SK-N-SH treated with all-trans-retinoic acid at 6 μM for 48 hours (cell line): ENCODE data around the gene PTPRG.

Source experiments
- ATAC-seq: fragments of 200-7000 bp; cut with Tn5 transposase; 3 replicates; pipeline ENCODE4 v1.9.1; 2020; ENCODE audit warnings: mild to moderate bottlenecking, moderate library complexity
- ARNTL ChIP-seq: fragments of 450-650 bp; formaldehyde crosslinking; IDR thresholded peaks from 2 replicates; pipeline ENCODE4 v1.5.0; 2020; ENCODE audit warnings: low read depth, mild to moderate bottlenecking, moderate library complexity, borderline replicate concordance
- BACH2 ChIP-seq: fragments of 250-450 bp; sonication (Bioruptor Pico); IDR thresholded peaks from 2 replicates; pipeline ENCODE4 v1.9.0; 2021; ENCODE audit warnings: mild to moderate bottlenecking, borderline replicate concordance
- CSDC2 ChIP-seq: fragments of 250-450 bp; sonication (Bioruptor Pico); IDR thresholded peaks from 2 replicates; pipeline ENCODE4 v1.5.0; 2020; ENCODE audit warnings: mild to moderate bottlenecking, moderate library complexity
- ESRRG ChIP-seq: fragments of 250-450 bp; sonication (Bioruptor Pico); IDR thresholded peaks from 2 replicates; pipeline ENCODE4 v1.6.1; 2021; ENCODE audit warnings: mild to moderate bottlenecking
- GLIS3 ChIP-seq: fragments of 250-450 bp; sonication (Bioruptor Pico); IDR thresholded peaks from 2 replicates; pipeline ENCODE4 v1.5.0; 2020; ENCODE audit warnings: mild to moderate bottlenecking, moderate library complexity
- ISL1 ChIP-seq: fragments of 250-450 bp; sonication (Bioruptor Pico); IDR thresholded peaks from 2 replicates; pipeline ENCODE4 v2.1.2; 2022; ENCODE audit warnings: mild to moderate bottlenecking, moderate library complexity
- OSR1 ChIP-seq: fragments of 250-450 bp; sonication (Bioruptor Pico); IDR thresholded peaks from 2 replicates; pipeline ENCODE4 v1.8.0; 2022; ENCODE audit warnings: moderate library complexity, mild to moderate bottlenecking, inconsistent platforms
- RARB ChIP-seq: fragments of 250-450 bp; sonication (Bioruptor Pico); IDR thresholded peaks from 2 replicates; pipeline ENCODE4 v1.8.0; 2021; ENCODE audit warnings: mild to moderate bottlenecking, moderate library complexity
- SNAI2 ChIP-seq: fragments of 250-450 bp; sonication (Bioruptor Pico); IDR thresholded peaks from 2 replicates; pipeline ENCODE4 v1.5.0; 2020; ENCODE audit warnings: mild to moderate bottlenecking, moderate library complexity
- TCF4 ChIP-seq: fragments of 250-450 bp; sonication (Bioruptor Pico); IDR thresholded peaks from 2 replicates; pipeline ENCODE4 v1.8.0; 2021; ENCODE audit warnings: mild to moderate bottlenecking, moderate library complexity, borderline replicate concordance
- TOX ChIP-seq: fragments of 250-450 bp; sonication (Bioruptor Pico); IDR thresholded peaks from 2 replicates; pipeline ENCODE4 v1.8.0; 2021; ENCODE audit warnings: mild to moderate bottlenecking, moderate library complexity, borderline replicate concordance
- ZC3H10 ChIP-seq: fragments of 250-450 bp; sonication (Bioruptor Pico); IDR thresholded peaks from 2 replicates; pipeline ENCODE4 v1.5.1; 2021; ENCODE audit warnings: mild to moderate bottlenecking, moderate library complexity
- ZFP3 ChIP-seq: fragments of 250-450 bp; sonication (Bioruptor Pico); IDR thresholded peaks from 2 replicates; pipeline ENCODE4 v1.5.0; 2020; ENCODE audit warnings: mild to moderate bottlenecking, moderate library complexity
- ZFP30 ChIP-seq: fragments of 450-650 bp; formaldehyde crosslinking; IDR thresholded peaks from 2 replicates; pipeline ENCODE4 v1.5.0; 2022; ENCODE audit warnings: mild to moderate bottlenecking, moderate library complexity
- ZNF565 ChIP-seq: fragments of 450-650 bp; formaldehyde crosslinking; conservative IDR thresholded peaks from 2 replicates; pipeline ENCODE4 v1.5.0; 2020; ENCODE audit warnings: low read depth, mild to moderate bottlenecking, moderate library complexity
- ZNF70 ChIP-seq: fragments of 450-650 bp; formaldehyde crosslinking; IDR thresholded peaks from 2 replicates; pipeline ENCODE4 v1.5.0; 2020; ENCODE audit warnings: mild to moderate bottlenecking, moderate library complexity
- ZNF8 ChIP-seq: fragments of 450-650 bp; formaldehyde crosslinking; IDR thresholded peaks from 2 replicates; pipeline ENCODE4 v1.5.0; 2020; ENCODE audit warnings: mild to moderate bottlenecking, moderate library complexity
- TF ChIP-seq, protein P1 (sequence below): fragments of 250-450 bp; sonication (Bioruptor Pico); IDR thresholded peaks from 2 replicates; pipeline ENCODE4 v1.5.1; 2020; ENCODE audit warnings: low read depth, mild to moderate bottlenecking, moderate library complexity
- TF ChIP-seq, protein P2 (sequence below): fragments of 250-450 bp; sonication (Bioruptor Pico); IDR thresholded peaks from 2 replicates; pipeline ENCODE4 v1.8.0; 2020; ENCODE audit warnings: mild to moderate bottlenecking, moderate library complexity, borderline replicate concordance
- TF ChIP-seq, protein P3 (sequence below): fragments of 250-450 bp; sonication (Bioruptor Pico); IDR thresholded peaks from 2 replicates; pipeline ENCODE4 v1.5.1; 2021; ENCODE audit warnings: mild to moderate bottlenecking, moderate library complexity
- TF ChIP-seq, protein P4 (sequence below): fragments of 250-450 bp; sonication (Bioruptor Pico); IDR thresholded peaks from 2 replicates; pipeline ENCODE4 v1.8.0; 2021; ENCODE audit warnings: low read depth, mild to moderate bottlenecking, moderate library complexity, borderline replicate concordance
- TF ChIP-seq, protein P5 (sequence below): fragments of 250-450 bp; sonication (Bioruptor Pico); IDR thresholded peaks from 2 replicates; pipeline ENCODE4 v1.5.0; 2020; ENCODE audit warnings: mild to moderate bottlenecking, moderate library complexity

Gene PTPRG

DNA sequence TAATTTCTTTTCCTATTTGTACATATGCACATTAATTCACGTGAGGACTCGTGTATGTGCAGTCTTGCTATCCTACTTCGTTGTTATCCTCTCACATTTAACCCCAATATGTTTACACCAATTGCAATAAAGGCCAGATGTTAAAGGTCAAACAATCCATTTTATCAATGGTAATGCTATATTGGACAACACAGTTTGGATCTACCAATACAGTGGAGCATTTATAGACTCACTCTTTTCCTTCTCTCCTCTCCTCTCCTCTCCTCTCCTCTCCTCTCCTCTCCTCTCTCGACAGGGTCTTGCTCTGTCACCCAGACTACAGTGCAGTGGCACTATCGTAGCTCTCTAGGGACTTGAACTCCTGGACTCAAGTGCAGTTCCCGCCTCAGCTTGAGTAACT lies 324.0 kb downstream of the PTPRG start (continued):
- TF ChIP-seq ZFP30 (no peak), RARB (no peak), BACH2 (CRISPR knock-in tag) (no peak), CSDC2 (CRISPR knock-in tag) (no peak), ZFP3 (CRISPR knock-in tag) (no peak), ZNF70 (no peak), TCF4 (CRISPR knock-in tag) (no peak)
- TF ChIP-seq, protein P1, sequence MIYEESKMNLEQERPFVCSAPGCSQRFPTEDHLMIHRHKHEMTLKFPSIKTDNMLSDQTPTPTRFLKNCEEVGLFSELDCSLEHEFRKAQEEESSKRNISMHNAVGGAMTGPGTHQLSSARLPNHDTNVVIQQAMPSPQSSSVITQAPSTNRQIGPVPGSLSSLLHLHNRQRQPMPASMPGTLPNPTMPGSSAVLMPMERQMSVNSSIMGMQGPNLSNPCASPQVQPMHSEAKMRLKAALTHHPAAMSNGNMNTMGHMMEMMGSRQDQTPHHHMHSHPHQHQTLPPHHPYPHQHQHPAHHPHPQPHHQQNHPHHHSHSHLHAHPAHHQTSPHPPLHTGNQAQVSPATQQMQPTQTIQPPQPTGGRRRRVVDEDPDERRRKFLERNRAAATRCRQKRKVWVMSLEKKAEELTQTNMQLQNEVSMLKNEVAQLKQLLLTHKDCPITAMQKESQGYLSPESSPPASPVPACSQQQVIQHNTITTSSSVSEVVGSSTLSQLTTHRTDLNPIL (CRISPR knock-in tag): no peak

DNA sequence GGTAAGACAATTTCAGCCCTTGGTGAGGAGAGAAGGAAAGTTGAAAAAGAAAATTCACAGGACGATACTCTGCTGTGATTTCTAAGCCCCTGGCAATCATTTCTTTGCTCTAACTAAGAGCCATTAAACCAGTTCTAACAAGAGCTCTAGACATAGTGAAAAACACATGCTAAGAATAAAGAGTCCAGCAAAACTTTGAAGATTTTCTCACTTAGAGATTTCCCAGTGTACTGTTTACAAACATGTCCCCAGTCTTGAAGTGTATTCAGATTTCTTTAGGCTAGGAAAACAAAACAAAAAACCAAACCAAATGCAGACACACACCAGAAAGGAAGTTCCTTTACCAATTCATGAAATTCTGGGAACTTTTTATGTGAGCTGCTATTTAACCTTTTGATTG lies 325.8 kb downstream of the PTPRG start:
- TF ChIP-seq RARB (no peak), GLIS3 (no peak), BACH2 (CRISPR knock-in tag) (no peak), TCF4 (CRISPR knock-in tag) (no peak), ZC3H10 (CRISPR knock-in tag) (no peak), TOX (CRISPR knock-in tag) (no peak), ZNF70 (no peak), ZFP30 (no peak), ZNF565 (CRISPR knock-in tag) (no peak)
- TF ChIP-seq, protein P2, sequence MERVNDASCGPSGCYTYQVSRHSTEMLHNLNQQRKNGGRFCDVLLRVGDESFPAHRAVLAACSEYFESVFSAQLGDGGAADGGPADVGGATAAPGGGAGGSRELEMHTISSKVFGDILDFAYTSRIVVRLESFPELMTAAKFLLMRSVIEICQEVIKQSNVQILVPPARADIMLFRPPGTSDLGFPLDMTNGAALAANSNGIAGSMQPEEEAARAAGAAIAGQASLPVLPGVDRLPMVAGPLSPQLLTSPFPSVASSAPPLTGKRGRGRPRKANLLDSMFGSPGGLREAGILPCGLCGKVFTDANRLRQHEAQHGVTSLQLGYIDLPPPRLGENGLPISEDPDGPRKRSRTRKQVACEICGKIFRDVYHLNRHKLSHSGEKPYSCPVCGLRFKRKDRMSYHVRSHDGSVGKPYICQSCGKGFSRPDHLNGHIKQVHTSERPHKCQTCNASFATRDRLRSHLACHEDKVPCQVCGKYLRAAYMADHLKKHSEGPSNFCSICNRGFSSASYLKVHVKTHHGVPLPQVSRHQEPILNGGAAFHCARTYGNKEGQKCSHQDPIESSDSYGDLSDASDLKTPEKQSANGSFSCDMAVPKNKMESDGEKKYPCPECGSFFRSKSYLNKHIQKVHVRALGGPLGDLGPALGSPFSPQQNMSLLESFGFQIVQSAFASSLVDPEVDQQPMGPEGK (CRISPR knock-in tag): no peak
- TF ChIP-seq, protein P3, sequence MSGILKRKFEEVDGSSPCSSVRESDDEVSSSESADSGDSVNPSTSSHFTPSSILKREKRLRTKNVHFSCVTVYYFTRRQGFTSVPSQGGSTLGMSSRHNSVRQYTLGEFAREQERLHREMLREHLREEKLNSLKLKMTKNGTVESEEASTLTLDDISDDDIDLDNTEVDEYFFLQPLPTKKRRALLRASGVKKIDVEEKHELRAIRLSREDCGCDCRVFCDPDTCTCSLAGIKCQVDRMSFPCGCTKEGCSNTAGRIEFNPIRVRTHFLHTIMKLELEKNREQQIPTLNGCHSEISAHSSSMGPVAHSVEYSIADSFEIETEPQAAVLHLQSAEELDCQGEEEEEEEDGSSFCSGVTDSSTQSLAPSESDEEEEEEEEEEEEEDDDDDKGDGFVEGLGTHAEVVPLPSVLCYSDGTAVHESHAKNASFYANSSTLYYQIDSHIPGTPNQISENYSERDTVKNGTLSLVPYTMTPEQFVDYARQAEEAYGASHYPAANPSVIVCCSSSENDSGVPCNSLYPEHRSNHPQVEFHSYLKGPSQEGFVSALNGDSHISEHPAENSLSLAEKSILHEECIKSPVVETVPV: no peak
- ATAC-seq: no peak

DNA sequence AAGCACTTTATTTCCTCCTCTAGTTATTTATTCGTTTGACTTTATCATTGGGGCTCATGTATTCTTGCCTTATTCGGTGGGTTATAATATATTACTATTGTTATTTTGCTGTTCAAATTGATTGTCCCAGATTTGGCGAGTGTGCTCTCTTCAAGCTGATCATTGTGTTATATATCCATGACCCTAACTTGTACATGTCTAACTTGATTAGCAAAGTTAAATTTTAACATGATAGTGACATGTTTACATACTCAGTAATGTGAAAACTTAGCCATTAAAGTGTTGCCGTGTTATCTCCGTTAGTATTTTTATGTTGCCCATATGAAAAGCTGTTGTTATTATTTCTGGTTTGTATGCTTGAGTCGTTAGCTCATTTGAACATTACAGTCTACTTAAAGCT lies 327.9 kb downstream of the PTPRG start:
- TF ChIP-seq ZFP3 (CRISPR knock-in tag) (no peak), ESRRG (CRISPR knock-in tag) (no peak), TCF4 (CRISPR knock-in tag) (no peak), ISL1 (no peak), ZNF8 (CRISPR knock-in tag) (no peak), ARNTL (CRISPR knock-in tag) (no peak), RARB (no peak), CSDC2 (CRISPR knock-in tag) (no peak), SNAI2 (CRISPR knock-in tag) (no peak), OSR1 (CRISPR knock-in tag) (no peak), ZC3H10 (CRISPR knock-in tag) (no peak), ZFP30 (no peak), ZNF565 (CRISPR knock-in tag) (no peak), ZNF70 (no peak)
- TF ChIP-seq, protein P2 (CRISPR knock-in tag): no peak
- TF ChIP-seq, protein P4, sequence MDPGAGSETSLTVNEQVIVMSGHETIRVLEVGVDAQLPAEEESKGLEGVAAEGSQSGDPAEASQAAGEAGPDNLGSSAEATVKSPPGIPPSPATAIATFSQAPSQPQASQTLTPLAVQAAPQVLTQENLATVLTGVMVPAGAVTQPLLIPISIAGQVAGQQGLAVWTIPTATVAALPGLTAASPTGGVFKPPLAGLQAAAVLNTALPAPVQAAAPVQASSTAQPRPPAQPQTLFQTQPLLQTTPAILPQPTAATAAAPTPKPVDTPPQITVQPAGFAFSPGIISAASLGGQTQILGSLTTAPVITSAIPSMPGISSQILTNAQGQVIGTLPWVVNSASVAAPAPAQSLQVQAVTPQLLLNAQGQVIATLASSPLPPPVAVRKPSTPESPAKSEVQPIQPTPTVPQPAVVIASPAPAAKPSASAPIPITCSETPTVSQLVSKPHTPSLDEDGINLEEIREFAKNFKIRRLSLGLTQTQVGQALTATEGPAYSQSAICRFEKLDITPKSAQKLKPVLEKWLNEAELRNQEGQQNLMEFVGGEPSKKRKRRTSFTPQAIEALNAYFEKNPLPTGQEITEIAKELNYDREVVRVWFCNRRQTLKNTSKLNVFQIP (CRISPR knock-in tag): no peak
- TF ChIP-seq, protein P5, sequence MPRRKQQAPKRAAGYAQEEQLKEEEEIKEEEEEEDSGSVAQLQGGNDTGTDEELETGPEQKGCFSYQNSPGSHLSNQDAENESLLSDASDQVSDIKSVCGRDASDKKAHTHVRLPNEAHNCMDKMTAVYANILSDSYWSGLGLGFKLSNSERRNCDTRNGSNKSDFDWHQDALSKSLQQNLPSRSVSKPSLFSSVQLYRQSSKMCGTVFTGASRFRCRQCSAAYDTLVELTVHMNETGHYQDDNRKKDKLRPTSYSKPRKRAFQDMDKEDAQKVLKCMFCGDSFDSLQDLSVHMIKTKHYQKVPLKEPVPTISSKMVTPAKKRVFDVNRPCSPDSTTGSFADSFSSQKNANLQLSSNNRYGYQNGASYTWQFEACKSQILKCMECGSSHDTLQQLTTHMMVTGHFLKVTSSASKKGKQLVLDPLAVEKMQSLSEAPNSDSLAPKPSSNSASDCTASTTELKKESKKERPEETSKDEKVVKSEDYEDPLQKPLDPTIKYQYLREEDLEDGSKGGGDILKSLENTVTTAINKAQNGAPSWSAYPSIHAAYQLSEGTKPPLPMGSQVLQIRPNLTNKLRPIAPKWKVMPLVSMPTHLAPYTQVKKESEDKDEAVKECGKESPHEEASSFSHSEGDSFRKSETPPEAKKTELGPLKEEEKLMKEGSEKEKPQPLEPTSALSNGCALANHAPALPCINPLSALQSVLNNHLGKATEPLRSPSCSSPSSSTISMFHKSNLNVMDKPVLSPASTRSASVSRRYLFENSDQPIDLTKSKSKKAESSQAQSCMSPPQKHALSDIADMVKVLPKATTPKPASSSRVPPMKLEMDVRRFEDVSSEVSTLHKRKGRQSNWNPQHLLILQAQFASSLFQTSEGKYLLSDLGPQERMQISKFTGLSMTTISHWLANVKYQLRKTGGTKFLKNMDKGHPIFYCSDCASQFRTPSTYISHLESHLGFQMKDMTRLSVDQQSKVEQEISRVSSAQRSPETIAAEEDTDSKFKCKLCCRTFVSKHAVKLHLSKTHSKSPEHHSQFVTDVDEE (CRISPR knock-in tag): no peak
- TF ChIP-seq, protein P1 (CRISPR knock-in tag): no peak
- no peak for ATAC-seq
